ENCODE data around the gene KLK4. TPM values are rescaled to one million over a fixed set of nuclear protein-coding genes. Genes with fewer than 3 reads are reported as not detected.

Gene KLK4
- total and polyA plus RNA-seq, 8 donors: not detected

DNA sequence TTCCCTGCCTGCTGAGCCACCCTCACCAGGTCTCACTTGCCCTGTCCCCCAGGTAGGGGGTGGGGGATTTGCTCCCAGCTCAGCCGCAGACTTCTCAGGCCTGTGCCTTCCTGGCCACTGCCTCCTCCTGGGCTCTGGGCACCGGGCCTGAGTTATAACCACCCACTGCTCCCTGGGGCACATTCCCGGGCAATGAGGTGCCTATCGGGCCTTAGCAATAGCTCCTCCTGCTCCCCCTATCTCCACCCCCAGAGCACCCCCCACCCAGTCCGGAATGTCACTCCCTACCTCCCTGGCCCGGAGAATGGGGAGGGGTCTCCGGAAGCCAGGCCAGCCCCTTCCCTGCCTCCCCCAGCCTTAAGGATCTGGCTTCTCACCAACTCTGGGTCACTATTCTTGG, 41.7 kb upstream of the KLK4 start, which contains the start of gene KLK5:
Gene KLK5 (minus strand): TSS at position 129 of the 400 bp plus-strand sequence. CDS start 381 bp downstream, outside the sequence.
- H3K36me3 ChIP-seq: no peaks in the 10 kb centered on the region
- H3K4me3 ChIP-seq: no peak within 1 kb of the TSS
- peak in 1 of 2 donors; percentile 9 for DNase-seq
- TF ChIP-seq EP300 (IDR thresholded peaks at IDR 0.05) (no peak), POLR2A (IDR thresholded peaks at IDR 0.05) (no peak), CTCF (IDR thresholded peaks at IDR 0.05) (no peak), POLR2AphosphoS5 (IDR thresholded peaks at IDR 0.05) (no peak)
- no peaks in the 10 kb centered on the region for H3K9me3 ChIP-seq
- WGBS, 5 donors: 13 to 19% (median 15%) methylated on average over 6 to 7 of the region's 7 CpGs
- intact Hi-C loops (cut with DNase I; ENCODE audit: low total_unique reads): no loop called here
- no peaks in the 10 kb centered on the region for H3K4me1 ChIP-seq
- no peak within 1 kb of the TSS for H3K27ac ChIP-seq
- H3K27me3 ChIP-seq: peaks cover 0 to 60% (median 11%) of the 10 kb centered on the region in 3 donors

GRCh38 chr19:50949861-50950260, 38.7 kb upstream of the KLK4 start:
- no peak overlapping the region for H3K27ac ChIP-seq

DNA sequence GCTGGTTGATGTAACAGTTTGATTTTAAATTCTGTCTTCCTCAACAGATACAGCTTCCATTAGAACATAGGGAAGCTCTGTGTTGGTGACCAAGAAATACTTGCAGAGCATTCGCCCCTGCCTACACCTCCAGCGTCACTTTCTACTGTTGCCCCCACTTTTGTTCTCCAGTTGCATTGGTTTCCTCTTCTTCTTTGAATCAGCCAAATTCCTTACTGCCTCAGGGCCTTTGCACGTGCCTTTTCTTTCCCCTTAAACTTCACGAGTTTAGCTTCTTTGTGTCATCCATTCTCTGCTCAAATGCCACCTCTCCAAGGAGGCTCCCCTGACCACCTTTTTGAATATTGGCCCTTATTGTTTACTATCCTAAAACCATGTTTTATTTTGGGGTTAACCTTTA, 35.9 kb upstream of the KLK4 start:
- no peak for TF ChIP-seq EP300 (IDR thresholded peaks at IDR 0.05)
- TF ChIP-seq POLR2A (IDR thresholded peaks at IDR 0.05): no peak
- TF ChIP-seq POLR2AphosphoS5 (IDR thresholded peaks at IDR 0.05): no peak
- TF ChIP-seq CTCF (IDR thresholded peaks at IDR 0.05): no peak
- intact Hi-C loops (cut with DNase I; ENCODE audit: low total_unique reads): no loop called here

More at GRCh38 chr19:50949861-50950260, 38.7 kb upstream of the KLK4 start:
- Histone ChIP-seq H3K9me3 (no peaks in the 10 kb centered on the region), H3K27me3 (peaks cover 0 to 44% (median 7%) of the 10 kb centered on the region in 3 donors), H3K36me3 (no peaks in the 10 kb centered on the region), H3K4me3 (no peak overlapping the region), H3K4me1 (no peaks in the 10 kb centered on the region)
- DNase-seq: no peak
- TF ChIP-seq CTCF (IDR thresholded peaks at IDR 0.05) (no peak), EP300 (IDR thresholded peaks at IDR 0.05) (no peak), POLR2A (IDR thresholded peaks at IDR 0.05) (no peak)
- 52 to 68% (median 55%) methylated on average over 14 to 19 of the region's 19 CpGs for WGBS, 5 donors
- intact Hi-C loops (cut with DNase I; ENCODE audit: low total_unique reads): no loop called here

GRCh38 chr19:50944795-50945194, 33.6 kb upstream of the KLK4 start:
- no peaks in the 10 kb centered on the region for H3K36me3 ChIP-seq
- no peak overlapping the region for H3K4me3 ChIP-seq
- peaks cover 0 to 14% (median 0%) of the 10 kb centered on the region in 3 donors for H3K27me3 ChIP-seq
- no peak overlapping the region for H3K27ac ChIP-seq
- no peak for DNase-seq
- intact Hi-C loops (cut with DNase I; ENCODE audit: low total_unique reads): no loop called here
- H3K4me1 ChIP-seq: no peaks in the 10 kb centered on the region
- H3K9me3 ChIP-seq: peaks cover 0 to 9% (median 1%) of the 10 kb centered on the region in 4 donors
- no peak for TF ChIP-seq EP300 (IDR thresholded peaks at IDR 0.05)
- no peak for TF ChIP-seq CTCF (IDR thresholded peaks at IDR 0.05)
- no peak for TF ChIP-seq POLR2A (IDR thresholded peaks at IDR 0.05)
- no peak for TF ChIP-seq POLR2AphosphoS5 (IDR thresholded peaks at IDR 0.05)
- WGBS, 5 donors: 63 to 71% (median 65%) methylated on average over 4 of the region's 4 CpGs

More for the DNA sequence above, 35.9 kb upstream of the KLK4 start:
- Histone ChIP-seq H3K4me3 (no peak overlapping the region), H3K27ac (no peak overlapping the region), H3K27me3 (peaks cover 0 to 29% (median under 1%) of the 10 kb centered on the region in 3 donors), H3K4me1 (no peaks in the 10 kb centered on the region), H3K36me3 (no peaks in the 10 kb centered on the region), H3K9me3 (peaks cover 0 to 3% (median 0%) of the 10 kb centered on the region in 4 donors)
- WGBS, 5 donors: 78 to 84% (median 80%) methylated on average over 4 of the region's 4 CpGs
- DNase-seq: no peak
